Osteoblast (primary cell): ENCODE results near the gene VAV3. TPM values are rescaled to one million over a fixed set of nuclear protein-coding genes. Genes with fewer than 3 reads are reported as not detected.

Source experiments
- DNase-seq: peaks from one replicate; pipeline ENCODE4 v3.0.0; 2011; ENCODE audit warnings: low spot score, mixed read lengths; ENCODE audit not compliant: insufficient read length; ENCODE audit errors: missing footprints
- H2AFZ ChIP-seq: 2 replicates; pipeline ENCODE4 v1.6.0; 2011; ENCODE audit warnings: mild to moderate bottlenecking, low read length
- H3K27ac ChIP-seq: 2 replicates; pipeline ENCODE4 v1.5.1; 2011; ENCODE audit warnings: mild to moderate bottlenecking, low read depth, low read length, moderate library complexity
- H3K27me3 ChIP-seq: 2 replicates; pipeline ENCODE4 v1.6.0; 2012; ENCODE audit warnings: mild to moderate bottlenecking, control low read depth, inconsistent platforms, low read length, moderate library complexity; ENCODE audit not compliant: insufficient read depth
- H3K36me3 ChIP-seq: 2 replicates; pipeline ENCODE4 v1.5.1; 2011; ENCODE audit warnings: mild to moderate bottlenecking, low read length, control low read depth, moderate library complexity; ENCODE audit not compliant: insufficient read depth
- H3K4me1 ChIP-seq: 2 replicates; pipeline ENCODE4 v1.5.1; 2011; ENCODE audit warnings: mild to moderate bottlenecking, low read length, control low read depth, moderate library complexity; ENCODE audit not compliant: insufficient read depth
- H3K4me2 ChIP-seq: 2 replicates; pipeline ENCODE4 v1.6.0; 2011; ENCODE audit warnings: mild to moderate bottlenecking, low read length; ENCODE audit not compliant: insufficient read depth
- H3K4me3 ChIP-seq: fragments of 200-600 bp; sonication (generic); 3 replicates; pipeline ENCODE4 v1.5.1; 2012; ENCODE audit warnings: mild to moderate bottlenecking, low read length, inconsistent platforms; ENCODE audit not compliant: insufficient read depth
- H3K79me2 ChIP-seq: 2 replicates; pipeline ENCODE4 v1.6.0; 2012; ENCODE audit warnings: mild to moderate bottlenecking, low read length, control low read depth, inconsistent platforms; ENCODE audit not compliant: insufficient read depth
- H3K9me3 ChIP-seq: 2 replicates; pipeline ENCODE4 v1.5.1; 2011; ENCODE audit warnings: low read depth, low read length, control low read depth
- H4K20me1 ChIP-seq: 2 replicates; pipeline ENCODE4 v1.6.0; 2012; ENCODE audit warnings: mild to moderate bottlenecking, low read length, control low read depth; ENCODE audit not compliant: insufficient read depth
- total RNA-seq: library from RNA; depleted of rRNA; stranded (reverse); fragments of >200 nt; gene quantifications from 2 replicates; pipeline ENCODE4 v1.2.3, GENCODE V29; 2012
- TF ChIP-seq, protein P1 (sequence below): IDR thresholded peaks from 2 replicates; pipeline ENCODE4 v1.5.1; 2011; ENCODE audit warnings: mild to moderate bottlenecking, low read depth, low read length, moderate library complexity; ENCODE audit errors: extremely low read depth

The VAV3 gene
- total RNA-seq, 1 donor, result 0.72 TPM

DNA sequence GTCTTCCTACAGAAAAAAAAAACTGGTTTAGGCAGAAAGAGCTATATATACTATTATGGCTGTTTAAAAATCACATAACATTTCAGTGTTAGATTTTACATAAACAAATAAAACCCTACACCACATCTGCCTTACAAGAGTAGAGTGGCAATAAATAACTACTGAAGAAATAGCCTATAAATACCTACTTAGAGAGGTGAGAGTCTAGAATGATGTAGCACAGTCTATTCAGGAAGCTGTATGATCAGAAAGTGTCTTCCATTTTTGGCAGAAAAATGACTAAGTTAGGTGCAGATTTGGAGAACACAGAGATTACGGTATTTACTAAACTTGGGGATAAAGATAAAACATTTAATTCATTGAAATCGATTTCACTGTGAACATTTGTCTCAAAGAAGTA is 75.5 kb downstream of the VAV3 start:
- no peak for DNase-seq
- Histone ChIP-seq H3K27me3 (no peaks in the 10 kb centered on the region), H3K4me3 (no peak overlapping the region), H2AFZ (no peak overlapping the region), H3K27ac (no peak overlapping the region), H3K4me1 (no peaks in the 10 kb centered on the region), H3K4me2 (no peak overlapping the region), H3K36me3 (no peaks in the 10 kb centered on the region), H3K9me3 (no peaks in the 10 kb centered on the region), H3K79me2 (no peaks in the 10 kb centered on the region), H4K20me1 (no peaks in the 10 kb centered on the region)
- TF ChIP-seq, protein P1, sequence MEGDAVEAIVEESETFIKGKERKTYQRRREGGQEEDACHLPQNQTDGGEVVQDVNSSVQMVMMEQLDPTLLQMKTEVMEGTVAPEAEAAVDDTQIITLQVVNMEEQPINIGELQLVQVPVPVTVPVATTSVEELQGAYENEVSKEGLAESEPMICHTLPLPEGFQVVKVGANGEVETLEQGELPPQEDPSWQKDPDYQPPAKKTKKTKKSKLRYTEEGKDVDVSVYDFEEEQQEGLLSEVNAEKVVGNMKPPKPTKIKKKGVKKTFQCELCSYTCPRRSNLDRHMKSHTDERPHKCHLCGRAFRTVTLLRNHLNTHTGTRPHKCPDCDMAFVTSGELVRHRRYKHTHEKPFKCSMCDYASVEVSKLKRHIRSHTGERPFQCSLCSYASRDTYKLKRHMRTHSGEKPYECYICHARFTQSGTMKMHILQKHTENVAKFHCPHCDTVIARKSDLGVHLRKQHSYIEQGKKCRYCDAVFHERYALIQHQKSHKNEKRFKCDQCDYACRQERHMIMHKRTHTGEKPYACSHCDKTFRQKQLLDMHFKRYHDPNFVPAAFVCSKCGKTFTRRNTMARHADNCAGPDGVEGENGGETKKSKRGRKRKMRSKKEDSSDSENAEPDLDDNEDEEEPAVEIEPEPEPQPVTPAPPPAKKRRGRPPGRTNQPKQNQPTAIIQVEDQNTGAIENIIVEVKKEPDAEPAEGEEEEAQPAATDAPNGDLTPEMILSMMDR, result no peak

DNA sequence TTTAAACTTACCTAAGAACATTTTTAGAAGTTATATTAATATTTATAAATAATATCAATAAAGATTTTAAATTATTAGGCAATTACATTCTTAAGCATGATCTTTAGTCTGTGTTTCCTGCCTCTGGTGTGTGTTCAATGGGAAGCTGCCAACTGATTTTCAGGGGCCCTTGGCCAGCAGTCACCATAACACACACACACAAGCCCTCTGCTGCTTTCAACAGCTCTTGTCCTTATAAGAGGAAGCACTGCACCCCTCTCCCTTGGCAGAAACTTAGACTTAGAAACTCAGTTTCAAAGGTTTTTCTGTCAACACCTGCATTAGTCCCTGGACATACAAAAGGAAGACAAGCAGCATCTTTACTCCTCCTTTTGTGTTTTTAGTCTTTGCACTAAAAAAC is 81.4 kb downstream of the VAV3 start:
- H3K4me3 ChIP-seq, result no peak overlapping the region
- DNase-seq, result no peak
- TF ChIP-seq, protein P1, result no peak
- H3K79me2 ChIP-seq, result no peaks in the 10 kb centered on the region
- no peak overlapping the region for H2AFZ ChIP-seq
- peaks cover 3% of the 10 kb centered on the region for H3K4me1 ChIP-seq
- no peaks in the 10 kb centered on the region for H3K27me3 ChIP-seq
- no peaks in the 10 kb centered on the region for H3K36me3 ChIP-seq
- no peaks in the 10 kb centered on the region for H4K20me1 ChIP-seq
- H3K4me2 ChIP-seq, result no peak overlapping the region
- H3K9me3 ChIP-seq, result no peaks in the 10 kb centered on the region
- no peak overlapping the region for H3K27ac ChIP-seq

DNA sequence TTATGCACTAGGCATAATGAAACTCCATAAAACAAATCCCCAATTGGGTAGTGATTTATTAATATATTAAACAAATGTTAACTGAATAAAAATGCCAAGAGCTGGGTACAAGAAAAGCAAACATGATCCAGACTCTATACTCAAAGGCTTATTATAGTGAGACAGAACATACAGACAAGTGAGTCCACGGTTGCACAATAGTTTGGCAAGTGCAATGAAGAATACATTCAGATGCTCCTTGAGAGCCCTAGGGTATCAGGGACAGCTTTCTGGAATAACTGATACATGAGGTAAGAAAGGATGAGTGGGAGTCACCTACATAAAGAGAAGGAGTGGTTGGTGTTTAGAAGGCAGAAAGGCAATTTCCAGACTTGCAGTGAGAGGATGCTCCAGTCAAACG is 85.1 kb downstream of the VAV3 start:
- DNase-seq, result no peak
- H3K27me3 ChIP-seq, result no peaks in the 10 kb centered on the region

DNA sequence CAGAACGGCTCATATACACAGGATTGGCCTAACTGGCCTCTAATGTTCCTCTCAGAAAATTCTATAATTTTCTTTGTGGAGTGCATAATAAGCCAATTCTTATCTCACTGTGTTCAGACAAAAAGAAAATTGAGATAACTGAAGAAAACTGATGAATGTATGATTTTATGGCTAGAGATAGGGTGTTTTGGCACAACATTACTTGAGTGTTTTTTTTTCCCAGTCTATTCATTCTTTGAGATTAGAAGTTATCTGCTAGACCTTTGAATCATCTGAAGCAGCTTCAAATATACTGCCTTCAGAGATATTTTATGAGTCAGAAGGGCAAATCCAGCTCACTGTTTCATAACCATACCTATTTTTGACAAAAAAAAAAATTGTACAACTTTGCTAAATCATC is 85.6 kb downstream of the VAV3 start:
- DNase-seq, result no peak
- Histone ChIP-seq H3K4me2 (no peak overlapping the region), H3K36me3 (no peaks in the 10 kb centered on the region), H3K27me3 (no peaks in the 10 kb centered on the region), H3K27ac (no peak overlapping the region), H3K4me1 (peaks cover 3% of the 10 kb centered on the region), H3K4me3 (no peak overlapping the region), H3K9me3 (no peaks in the 10 kb centered on the region), H2AFZ (no peak overlapping the region), H3K79me2 (no peaks in the 10 kb centered on the region), H4K20me1 (no peaks in the 10 kb centered on the region)
- TF ChIP-seq, protein P1, result no peak

More for the DNA sequence above, 85.1 kb downstream of the VAV3 start:
- no peaks in the 10 kb centered on the region for H3K9me3 ChIP-seq
- TF ChIP-seq, protein P1, result no peak
- no peak overlapping the region for H3K27ac ChIP-seq
- H3K36me3 ChIP-seq, result no peaks in the 10 kb centered on the region
- peaks cover 3% of the 10 kb centered on the region for H3K4me1 ChIP-seq
- H4K20me1 ChIP-seq, result no peaks in the 10 kb centered on the region
- H3K79me2 ChIP-seq, result no peaks in the 10 kb centered on the region
- no peak overlapping the region for H3K4me2 ChIP-seq
- no peak overlapping the region for H2AFZ ChIP-seq
- H3K4me3 ChIP-seq, result no peak overlapping the region
